ENCODE data around the gene PITX2.

The PITX2 gene

DNA sequence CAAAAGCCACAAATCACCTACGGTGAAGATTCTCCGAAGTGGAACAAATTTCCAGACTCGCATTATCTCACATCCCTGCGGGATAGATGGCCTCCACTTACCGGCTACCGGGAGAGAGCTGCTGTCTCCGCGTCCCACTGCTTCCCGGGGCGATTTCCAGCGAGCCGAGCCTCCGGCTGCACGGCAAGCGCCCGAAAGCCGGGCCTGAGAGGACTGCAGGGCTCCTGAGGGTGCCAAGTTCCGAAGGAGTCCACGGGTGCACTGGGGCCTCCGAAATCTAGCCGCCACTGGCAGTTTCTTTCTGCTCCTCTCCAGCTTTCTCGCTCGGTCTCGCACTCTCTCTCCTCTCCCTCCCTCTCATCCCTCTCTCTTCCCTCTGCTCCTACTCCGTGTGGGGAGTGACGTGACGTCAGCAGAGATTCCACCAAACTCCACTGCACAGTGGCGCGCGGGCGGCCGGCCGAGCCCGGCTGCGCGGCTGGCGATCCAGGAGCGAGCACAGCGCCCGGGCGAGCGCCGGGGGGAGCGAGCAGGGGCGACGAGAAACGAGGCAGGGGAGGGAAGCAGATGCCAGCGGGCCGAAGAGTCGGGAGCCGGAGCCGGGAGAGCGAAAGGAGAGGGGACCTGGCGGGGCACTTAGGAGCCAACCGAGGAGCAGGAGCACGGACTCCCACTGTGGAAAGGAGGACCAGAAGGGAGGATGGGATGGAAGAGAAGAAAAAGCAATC is 14.0 kb upstream of the PITX2 start:
- no peak for DNase-seq (ENCODE audit: low spot score)

DNA sequence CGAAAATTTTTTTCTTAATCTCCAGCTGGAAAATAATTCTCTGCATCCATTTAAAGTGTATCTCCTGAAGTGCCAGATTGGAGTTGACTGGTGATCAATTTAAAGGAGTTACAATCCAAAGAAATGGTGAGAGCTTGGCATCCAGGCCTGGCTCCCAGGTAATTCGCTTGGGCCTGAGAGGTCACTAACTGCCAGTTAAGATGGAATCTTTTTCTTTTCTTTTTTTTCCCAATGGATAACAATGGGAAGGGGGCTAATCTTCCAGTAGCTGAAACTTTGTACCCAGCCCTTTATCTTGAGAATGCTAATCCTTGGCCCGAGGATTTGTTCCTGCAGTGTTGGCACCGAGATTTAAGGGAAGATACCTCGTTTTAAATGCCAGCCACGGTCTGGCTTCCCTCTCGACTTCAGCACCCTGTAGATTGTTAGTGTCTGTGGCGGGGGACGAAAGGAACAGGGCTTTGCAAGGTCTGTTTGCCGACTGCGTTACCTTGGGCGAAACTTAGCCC is 13.3 kb upstream of the PITX2 start:
- no peak for DNase-seq (ENCODE audit: low spot score)

DNA sequence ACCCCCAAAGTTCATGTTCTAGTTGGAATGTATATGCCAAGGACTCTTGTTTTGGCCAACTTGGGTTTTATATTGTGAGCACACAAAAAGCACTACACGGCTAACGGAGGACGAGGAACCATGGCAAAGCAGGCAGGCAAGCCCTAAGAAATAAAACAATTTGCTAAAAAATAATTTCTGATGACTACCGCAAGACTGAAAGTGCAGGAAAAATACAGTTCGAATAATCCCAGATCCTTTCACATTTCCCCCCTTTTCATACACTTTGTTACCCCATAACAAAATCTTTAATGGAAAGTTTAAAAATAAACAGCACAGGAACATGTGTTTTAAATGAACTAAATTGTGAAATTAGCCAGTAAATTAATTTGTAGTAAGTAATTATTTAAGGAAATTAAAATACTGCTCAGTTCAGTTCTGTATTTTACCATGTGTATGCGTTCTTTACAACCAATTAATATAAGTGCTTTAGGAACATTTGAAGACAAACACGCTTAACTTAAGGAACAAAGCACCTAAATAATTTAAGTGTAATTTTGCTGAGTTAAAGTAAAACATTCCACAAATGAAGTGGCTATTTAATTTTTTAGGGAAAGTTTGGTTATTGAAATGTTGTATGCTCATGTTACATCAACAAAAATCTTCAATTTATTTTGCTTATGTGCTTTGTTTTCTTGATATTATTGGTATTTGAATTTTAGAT is 12.4 kb upstream of the PITX2 start:
- no peak for DNase-seq (ENCODE audit: low spot score)

DNA sequence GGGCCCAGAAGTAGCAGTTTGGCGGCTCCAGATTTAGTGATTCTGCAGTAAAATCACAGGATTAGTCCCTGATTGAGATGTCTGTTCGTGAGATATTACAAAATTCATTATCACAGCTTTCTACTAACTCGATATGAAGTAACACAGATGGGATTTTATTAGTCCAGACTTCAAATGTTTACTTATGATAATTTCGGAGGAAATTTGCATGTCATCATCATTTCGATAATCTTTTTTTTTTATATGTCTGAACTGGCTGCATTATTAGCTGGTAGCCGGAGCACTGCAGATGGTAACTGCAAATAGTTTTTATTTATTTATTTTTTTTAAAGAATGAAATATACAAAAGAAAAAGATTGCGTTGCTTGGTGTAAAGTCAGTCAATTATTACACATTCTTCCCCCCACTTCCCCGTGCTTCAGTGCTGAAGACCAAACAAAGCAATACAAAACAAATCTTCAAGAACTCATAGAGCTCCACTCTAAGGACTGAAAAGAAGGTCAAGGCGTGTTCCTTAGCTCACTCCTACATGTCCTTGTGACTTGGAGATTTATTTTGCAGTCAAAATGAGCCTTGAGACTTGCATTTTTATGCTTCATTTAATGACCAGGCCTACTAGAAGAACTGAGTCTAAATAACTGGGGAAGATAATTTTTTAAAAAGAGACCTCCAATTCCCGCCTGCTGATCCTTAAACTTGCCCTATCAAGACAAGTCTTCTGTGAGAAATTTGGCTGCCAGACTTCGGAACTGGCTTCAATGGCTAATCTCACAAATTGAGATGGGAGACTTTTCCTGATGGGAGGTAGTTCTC is 11.7 kb upstream of the PITX2 start:
- no peak for DNase-seq (ENCODE audit: low spot score)

DNA sequence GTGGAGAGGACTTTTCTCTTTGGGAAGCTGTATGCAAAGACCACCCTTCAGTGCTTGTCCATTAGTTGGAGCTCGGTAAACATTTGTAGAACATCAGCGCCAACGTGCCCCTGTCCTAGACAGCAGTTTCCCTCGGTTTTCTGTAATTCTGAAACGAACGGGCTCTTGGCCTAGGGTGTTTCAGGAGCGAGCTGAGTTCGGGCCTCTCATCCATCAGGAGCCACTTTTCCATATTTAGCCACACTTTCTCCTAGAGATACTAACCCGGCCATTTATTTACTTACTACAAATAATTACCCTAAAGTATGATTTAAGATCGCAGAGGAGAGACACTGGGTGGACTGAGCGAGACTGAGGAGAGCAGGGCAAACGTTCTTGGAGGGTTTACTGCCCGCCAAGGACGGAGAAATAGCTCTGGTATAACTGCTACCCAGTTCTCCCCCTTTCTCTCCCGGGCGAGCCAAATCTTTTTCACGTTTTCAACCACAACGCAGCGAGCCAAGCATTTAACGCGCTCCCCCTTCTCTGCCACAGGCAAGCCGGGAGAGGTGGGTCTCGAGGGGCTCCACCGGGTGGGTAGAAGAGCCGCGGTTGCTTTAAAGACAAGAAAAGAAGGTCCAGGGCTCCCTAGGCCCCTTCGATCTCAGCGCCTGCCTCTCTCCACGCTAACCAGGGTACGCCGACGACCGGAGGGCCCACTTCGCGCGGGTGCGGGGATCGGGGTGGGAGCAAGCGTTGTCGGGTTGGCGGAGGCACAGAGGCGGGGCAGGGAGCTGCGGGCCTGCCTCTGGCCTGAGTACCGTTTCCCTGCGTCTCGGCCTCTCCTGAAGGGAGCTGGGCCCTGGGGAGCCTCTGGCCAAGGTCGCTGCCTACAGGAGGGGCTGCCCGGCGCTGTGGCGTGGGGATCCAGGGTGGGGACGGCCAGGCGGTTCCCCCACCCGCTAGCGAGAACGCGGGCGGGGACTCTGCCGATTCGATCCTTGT is 10.8 kb upstream of the PITX2 start:
- DNase-seq (ENCODE audit: low spot score), result no peak

DNA sequence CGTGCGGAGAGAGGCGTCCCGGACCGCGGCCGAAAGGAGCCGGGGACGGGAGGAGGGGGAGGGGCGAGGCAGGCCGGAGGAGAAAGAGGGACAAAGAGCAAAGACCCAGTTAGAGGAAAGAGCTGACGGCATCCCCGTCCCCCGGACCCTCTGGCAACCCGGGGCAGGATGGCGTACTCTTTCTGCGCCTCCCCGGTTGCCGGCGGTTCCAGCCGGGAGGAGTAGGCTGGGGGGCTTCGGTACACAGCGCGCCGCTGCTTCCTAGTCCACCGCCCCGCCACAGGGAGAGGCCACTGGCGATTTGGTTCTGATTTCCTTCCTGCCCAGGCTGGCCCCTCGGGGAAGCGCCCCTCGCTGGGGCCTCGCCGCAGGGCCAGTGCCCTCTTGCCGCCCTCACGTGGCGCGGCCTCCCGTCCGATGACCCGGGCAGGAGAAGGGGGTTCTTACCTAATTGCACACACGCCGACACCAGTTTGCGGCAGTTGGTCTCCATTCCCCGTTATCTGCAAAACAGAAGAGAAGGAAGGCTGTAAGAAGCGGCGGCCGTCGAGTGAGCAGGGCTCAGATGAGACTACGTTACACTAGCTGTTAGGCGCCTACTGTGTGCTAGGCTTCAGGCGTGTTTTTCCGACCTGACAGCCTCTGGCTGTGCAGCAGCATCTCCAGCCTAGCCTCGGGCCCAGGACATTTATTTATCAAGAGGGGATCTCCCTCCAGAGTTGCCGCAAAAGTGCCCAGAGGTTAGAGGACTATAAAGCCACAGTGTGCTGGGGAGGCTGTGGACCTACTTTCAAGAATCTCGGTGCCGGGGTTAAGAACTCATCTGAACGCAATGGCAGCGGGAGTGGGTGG is 9.9 kb upstream of the PITX2 start:
- no peak for DNase-seq (ENCODE audit: low spot score)

DNA sequence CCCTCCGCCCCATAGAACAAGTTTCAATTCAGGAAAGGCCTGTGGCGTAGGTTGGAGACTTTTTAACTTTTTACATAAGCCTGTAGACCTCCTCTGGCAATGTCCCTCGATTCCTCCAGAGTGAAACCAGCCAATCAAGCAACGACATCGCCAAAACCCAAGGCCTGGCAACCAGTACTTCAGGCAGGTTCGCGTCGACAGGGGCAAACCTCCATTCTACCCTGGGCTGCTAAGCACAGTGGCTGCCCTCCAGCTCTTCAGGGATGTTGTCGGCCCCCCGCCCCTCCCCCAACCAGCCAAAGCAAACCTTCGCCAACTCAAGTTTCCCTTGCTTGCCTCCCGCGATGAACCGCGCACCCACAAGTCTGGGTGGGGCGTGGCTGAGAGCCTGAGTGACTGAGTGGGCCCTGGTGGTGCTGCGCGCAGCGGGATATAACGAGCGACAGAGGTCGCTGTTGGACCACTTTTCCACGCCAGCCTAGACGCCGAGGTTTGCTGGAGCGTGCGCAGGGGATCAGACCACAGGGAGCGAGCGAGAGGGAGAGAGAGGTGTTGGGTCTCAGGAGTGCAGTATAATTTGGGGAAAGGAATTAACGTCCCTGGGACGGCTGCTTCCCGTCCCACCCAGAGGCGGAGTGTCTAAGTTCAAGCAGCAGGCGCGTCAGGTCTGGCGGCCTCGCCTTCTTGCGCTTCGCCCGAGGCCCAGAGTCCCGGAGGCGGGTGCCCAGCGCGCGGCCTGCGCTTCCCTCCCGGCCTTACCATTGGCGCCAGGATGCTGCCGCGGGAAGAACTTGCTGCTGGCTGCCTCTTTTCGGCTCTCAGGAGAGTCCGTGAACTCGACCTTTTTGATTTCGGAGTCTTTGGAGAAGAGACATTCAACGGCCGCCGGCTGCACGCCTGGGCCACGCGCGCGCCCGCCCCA is 9.0 kb upstream of the PITX2 start:
- DNase-seq (ENCODE audit: low spot score), result peak; percentile 65

DNA sequence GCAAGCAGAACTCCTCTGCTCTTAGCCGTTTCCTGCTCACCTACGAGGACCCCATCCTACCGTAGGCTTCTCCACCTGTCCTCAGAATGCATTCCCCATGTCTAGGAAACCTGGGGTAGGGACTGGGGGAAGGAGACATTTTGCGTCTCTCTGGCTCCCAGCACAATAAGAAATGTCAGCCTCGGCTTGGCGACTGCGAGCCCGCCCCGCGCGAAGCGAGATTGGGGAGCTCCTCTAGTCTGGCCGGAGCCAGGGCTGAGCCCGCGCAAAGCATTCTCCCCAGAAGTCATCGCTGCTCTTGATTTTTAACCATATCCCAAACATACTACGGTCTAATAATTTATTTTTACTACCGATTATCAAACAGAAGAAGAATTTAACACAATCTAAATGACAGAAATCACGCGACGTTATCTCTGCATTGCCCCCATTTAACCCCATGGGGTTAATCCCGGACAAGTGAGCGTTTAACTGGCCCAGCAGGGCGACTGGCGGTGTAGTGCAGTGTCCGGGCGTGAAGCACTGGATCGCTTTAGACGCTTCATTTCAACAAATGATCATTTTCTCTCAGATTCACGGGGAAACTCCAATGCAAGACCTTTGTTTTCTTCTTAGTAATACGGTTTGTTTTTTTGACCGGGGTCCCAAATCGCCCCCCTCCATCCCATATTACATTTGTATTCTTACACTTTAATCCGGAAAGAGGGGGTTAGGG is 8.0 kb upstream of the PITX2 start:
- no peak for DNase-seq (ENCODE audit: low spot score)

DNA sequence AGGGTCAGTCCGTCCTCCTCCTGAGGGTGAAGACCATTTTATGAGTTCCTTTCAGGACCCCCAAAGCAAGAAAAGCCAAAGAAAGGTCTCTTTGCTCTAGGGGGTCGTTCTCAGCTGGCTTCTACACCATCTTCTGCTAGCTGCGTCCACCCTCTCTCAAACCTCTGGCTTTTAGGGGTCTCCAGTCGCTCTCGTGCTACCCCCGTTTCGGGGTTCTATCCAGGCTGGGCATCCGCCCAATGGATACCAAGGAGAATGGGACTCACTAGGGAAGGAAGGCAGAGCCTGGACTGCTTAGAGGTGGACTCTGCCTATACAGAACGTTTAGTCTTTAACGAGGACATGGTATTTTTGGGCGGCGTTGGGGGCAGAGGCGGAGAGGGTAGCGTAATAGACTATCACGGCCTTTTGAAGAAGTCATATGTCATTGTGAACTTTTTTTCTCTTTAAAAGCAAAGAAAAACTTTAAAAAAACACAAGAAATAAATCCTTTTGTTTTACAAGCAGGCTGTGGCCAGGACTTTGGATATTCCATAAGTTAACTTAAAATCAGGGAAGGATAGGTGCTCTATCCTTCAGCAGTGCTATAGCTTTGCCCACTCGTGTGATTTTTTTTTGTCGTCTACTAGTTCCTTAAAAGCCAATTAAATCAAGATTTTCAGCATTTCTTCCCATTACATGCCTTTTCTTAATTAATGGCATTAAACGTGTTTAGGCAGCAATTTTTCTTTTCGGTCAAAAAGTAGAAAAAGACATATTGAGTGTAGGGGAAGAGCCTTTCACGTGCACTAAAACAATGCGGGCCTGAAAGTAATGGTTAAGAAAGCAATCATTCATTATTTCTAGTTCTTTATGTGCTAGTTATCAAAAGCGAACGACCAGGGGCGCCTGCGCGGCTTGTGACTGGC is 7.2 kb upstream of the PITX2 start:
- no peak for DNase-seq (ENCODE audit: low spot score)

GRCh38 chr4:110629214-110629754 is 6.4 kb upstream of the PITX2 start:
- no peak for DNase-seq (ENCODE audit: low spot score)

DNA sequence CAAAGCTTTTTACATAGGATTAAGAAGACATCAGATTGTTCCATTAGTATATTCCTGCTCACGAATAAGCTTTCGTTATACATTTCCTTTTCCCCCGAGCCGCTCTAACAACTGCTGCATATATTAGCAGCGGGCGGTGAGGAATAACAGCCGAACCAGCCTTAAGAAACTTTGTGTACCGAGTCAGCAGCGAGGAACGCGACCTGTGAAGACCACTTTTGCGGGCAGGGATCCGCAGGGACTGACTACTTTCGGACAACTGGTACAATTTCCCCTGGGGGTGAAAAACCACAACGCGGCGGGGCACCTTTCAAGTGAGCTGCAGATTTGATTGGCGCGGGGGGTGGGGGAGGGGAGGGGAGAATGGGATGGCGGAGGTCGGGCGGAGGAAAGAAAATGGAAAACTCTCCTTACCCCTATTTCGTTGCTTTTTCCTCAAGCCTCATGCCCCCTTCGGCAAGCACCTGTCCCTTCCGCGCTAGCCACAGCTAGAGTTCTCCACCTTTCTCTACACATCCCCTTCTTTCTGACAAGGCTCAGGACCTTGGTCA is 5.9 kb upstream of the PITX2 start:
- DNase-seq (ENCODE audit: low spot score), result no peak

- no peak for DNase-seq (ENCODE audit: low spot score)
Observed at GRCh38 chr4:110627977-110628662, 5.2 kb upstream of the PITX2 start.

DNA sequence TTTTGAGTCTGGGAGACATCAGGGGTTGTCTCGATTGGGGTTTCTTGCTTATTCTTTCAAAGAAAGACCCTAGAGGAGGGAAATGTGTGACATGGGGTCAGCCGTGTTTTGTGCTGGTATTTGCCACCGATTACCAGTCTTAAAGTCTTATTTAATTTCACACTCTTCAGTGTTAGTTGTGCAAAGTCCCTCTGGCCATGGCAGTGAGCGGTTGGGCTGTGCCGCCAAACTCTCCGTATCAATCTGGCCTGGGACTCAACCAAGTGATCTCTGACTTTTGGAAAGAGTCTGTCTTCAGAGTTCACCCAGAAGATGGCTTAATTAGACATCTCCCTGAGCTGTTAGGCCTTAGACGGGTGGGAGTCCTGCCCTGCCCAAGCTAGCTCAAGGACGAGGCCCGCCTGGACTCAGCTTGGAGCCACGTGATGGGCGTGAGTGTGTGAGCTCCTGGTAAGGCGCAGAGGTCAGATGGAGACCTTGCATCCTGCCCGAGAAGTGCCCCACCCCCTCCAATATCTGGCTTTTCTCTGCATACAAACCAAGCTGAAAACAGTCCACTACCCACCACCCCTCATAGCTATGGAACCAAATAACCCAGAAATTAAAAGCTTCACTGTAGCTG is 3.8 kb upstream of the PITX2 start:
- no peak for DNase-seq (ENCODE audit: low spot score)

- DNase-seq (ENCODE audit: low spot score), result no peak
Observed at GRCh38 chr4:110625576-110626257, 2.8 kb upstream of the PITX2 start.

- no peak for DNase-seq (ENCODE audit: low spot score)
Observed at GRCh38 chr4:110624904-110625494, 2.1 kb upstream of the PITX2 start.
